GM19395 (cell line): ENCODE results near the gene GUCY1B1.
"Not testable (repeated sequence)": the region's sequence is repeated elsewhere in the genome, so short reads cannot be mapped to it uniquely, and the experiment has no call there.

Experiments
- ATAC-seq: cut with Tn5 transposase; IDR thresholded peaks from one replicate; pipeline ENCODE4 v1.9.1; 2021; ENCODE audit warnings: mild to moderate bottlenecking, moderate library complexity; ENCODE audit not compliant: unreplicated experiment

Gene GUCY1B1

GRCh38 chr4:155797581-155797980, 38.8 kb downstream of the GUCY1B1 start:
- ATAC-seq: not testable (repeated sequence)

DNA sequence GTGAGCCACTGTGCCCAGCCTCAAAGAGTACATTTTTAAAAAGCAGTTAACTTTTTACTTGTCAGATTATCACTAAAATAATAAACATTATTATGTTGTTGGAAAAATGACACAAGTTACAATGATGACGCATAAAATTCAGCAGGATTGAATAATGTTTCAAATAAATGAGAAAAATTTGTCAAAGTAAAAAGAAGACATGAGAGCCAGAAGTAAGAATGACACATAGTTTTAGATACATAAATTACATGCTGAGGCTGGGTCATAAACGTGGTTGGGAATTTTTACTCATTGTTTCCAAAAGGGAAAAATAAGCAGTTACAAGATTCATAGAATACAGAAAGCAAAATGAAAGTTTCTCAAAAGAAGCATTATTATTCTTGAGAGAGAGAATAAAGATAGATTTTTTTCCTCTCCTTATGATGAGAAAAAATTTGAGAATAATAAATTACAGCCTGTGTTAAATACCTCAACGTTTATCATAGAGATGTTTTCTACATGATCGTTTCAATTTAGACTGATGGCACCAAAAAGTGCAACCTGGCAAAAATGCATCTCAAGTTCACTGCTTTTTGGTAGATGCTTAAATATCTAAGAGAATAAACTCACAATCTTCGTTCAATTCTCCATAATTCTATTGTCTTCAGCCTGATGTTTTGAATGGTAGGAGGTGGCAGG, 40.4 kb downstream of the GUCY1B1 start:
- ATAC-seq: no peak

GRCh38 chr4:155799794-155800123, 40.9 kb downstream of the GUCY1B1 start:
- ATAC-seq: no peak

DNA sequence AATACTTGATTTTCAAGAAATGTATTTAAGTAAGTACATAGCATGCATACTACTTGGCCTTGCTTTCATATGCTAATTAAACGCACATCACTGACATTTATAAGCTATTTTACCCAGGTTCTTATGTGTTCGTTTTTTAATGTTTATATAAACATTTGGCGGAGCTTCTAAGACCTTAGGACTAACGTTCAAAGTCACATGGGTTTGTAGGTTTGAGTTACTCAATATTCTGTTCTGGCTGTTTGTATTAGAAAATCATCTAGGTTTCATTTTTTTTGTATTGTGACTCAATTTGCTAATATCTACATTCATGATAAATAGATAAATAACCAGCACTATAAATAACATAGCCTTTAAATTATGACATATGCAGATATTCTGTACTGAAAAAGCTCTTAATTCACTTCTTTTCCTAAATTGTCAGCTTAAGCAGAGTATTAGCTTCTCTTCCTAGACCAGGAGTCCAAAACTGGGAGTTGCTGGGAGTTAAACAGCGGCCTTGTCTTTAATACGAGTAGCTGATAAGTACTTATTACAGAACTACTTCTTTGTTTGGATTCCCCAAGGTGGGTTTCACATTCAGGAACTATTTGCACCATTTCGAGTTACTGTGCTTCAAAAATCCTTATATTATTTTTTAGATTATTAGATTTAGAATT, 42.0 kb downstream of the GUCY1B1 start:
- no peak for ATAC-seq

GRCh38 chr4:155802190-155802959, 43.6 kb downstream of the GUCY1B1 start:
- no peak for ATAC-seq

- no peak for ATAC-seq
These were observed 46.2 kb downstream of the GUCY1B1 start for GRCh38 chr4:155805016-155805415.

- no peak for ATAC-seq
These were observed 48.2 kb downstream of the GUCY1B1 start for GRCh38 chr4:155807021-155807420.

DNA sequence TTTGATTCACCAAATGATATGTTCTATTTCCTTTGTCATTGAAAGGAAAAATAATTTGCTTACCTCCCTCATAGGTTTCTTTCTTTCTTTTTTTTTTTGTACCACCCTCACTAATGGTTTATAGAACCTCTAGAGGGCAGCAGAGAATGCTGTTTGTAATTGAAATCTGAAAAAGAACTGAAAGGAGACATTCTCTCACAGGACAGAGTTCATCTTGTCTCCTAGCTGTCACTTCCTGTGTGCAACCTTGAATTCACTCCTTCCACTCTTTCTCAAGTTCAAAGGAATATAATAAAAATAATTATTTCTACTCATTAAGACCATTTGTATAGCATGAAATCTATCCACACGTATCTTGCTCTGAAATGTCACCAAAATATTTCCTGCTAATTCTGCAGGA, 51.0 kb downstream of the GUCY1B1 start:
- ATAC-seq: peak; percentile 98

- no peak for ATAC-seq
These were observed 52.3 kb downstream of the GUCY1B1 start for GRCh38 chr4:155811083-155811482.

DNA sequence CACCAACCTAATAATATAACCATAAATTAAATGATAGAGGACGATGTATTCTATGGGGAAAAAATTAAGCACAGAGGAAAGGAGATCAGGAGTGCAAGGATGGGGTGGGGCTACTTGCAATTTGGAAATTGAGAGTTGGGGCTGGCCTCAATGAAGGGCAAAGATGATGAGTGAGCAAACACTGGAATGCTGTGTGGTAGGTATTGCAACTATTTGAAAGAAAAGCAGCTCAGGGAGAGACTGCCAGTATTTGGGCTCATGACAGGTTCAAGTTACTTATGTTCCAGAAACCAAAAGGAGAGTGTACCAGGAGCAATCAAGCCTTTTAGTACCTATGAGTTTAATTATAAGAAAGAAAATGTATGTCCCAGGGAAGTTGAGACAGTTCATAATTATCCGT, 59.8 kb downstream of the GUCY1B1 start:
- no peak for ATAC-seq

DNA sequence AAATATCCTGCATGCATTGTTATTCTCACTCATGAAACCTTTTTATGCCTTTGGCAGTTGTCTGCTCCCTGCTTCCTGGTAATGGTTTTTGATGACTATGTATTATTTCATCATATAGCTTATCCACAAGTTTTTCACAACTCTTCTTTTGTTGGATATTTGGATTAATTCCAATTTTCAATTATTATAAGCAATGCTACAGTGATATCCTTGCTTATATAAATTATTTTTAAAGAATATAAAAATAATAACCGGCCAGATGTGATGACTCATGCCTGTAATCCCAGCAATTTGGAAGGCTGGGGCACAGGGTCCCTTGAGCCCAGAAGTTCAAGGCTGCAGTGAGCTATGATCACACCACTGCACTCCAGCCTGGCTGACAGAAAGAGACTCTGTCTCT, 60.2 kb downstream of the GUCY1B1 start:
- ATAC-seq: no peak

DNA sequence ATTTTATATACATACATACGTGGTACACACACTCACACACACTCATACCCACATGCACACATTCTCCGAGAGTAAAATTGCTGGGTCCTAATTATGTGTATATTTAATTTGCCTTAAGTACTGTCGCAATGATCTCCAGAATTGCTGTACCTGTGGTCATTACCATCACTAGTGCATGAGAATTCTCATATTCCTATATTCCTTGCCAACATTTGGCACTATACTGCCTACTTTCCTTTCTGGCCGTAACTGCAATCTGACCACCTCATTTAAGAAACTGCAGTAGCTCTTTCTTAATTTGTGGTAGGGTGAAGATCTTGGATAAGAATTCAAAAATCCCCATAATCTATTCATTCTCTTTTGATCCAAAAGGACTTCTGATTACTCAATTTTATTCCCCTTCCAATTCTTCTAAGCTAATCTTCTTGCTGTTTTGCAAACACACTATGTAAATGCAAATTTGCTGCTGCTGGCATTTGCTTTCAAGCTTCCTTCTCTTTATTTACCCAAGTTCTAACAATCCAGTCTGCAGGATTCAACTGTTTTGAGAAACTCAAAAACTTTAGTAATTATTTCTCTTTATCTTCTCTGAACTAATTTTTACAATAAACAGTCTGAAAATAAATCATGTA, 62.2 kb downstream of the GUCY1B1 start:
- ATAC-seq: no peak

DNA sequence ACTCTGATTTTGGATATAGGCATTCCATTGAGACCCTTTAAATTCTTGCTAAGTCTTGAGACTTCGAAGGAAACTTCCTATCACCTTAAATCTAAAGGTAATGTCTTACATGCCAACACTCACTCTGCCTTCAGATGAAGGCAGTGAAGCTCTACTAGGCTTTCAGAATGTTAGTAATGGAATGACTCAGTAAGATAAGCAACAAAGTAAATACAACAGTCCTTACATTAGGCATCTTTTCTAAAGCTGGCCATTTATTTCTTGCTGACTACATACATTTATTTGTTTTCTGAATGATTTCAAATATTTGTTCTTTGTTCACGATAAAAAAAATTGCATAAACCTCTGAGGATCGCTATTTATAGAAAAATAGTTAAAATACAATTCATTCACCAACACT, 63.8 kb downstream of the GUCY1B1 start:
- no peak for ATAC-seq

DNA sequence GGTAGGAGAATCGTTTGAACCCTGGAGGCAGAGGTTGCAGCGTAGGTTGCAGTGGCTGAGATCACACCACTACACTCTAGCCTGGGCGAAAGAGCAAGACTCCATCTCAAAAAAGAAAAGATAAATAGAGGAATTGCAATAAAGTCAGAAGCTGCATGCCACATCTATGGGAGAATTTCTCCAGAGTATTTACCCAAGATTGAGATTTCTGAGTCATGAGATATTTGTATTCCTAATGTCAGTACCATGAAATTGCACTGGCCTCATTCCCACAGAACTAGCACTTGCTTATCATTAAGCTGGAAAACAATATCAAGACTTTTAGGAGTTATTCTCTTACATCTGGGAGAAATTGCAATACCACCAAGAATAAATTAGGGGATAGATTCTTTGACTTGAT, 69.8 kb downstream of the GUCY1B1 start:
- no peak for ATAC-seq

GRCh38 chr4:155832664-155833063, 73.8 kb downstream of the GUCY1B1 start:
- ATAC-seq: no peak

DNA sequence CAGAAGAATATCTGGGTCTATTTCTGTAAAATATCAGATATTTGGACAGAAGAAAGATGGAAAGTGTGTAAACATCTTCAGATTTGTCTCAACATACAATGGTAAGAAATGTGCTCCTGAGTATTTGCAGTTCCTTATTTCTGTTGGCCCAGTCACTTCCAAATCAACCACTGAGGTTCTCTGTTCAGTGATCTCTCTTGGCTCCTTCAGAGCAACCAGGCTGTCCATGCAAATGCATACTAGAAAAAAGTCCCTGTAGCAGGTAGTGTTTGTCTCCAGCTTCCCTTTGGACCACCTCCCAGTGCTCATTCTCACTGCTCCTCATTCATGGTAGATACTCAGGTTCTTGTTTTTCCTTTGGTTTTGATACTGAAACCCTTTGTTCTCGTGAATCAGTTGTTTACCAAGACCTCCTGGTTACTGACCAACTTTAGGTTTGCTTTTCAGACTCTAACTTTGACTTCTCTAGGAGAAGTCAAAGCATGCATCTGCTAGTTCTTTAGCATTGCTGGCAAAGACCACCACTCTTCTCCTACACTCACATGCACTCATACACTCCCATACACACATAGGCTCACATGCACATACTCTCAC, 78.5 kb downstream of the GUCY1B1 start:
- peak; percentile 56 for ATAC-seq

- no peak for ATAC-seq
These were observed 83.3 kb downstream of the GUCY1B1 start for GRCh38 chr4:155842080-155842479.

DNA sequence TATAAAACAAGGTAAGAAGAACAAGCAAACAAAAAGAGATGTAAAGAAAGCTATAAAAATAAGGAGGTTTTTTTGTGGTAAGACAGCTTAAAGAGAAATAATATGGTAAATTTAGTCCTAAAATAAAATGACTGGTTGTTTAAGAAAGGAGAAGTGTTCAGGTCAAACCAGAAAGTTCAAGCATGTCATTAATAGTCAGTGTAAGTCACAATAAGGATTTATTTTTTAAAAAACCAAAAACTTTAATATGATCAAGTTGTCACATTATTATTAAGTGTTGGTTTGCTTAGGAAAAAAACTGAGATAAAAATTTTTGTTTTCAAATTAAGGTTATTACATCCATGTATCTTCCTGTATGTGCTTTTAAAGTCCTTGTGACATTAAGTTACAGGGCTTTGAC, 88.1 kb downstream of the GUCY1B1 start:
- ATAC-seq: no peak

- ATAC-seq: no peak
These were observed 90.2 kb downstream of the GUCY1B1 start for GRCh38 chr4:155849042-155849441.

DNA sequence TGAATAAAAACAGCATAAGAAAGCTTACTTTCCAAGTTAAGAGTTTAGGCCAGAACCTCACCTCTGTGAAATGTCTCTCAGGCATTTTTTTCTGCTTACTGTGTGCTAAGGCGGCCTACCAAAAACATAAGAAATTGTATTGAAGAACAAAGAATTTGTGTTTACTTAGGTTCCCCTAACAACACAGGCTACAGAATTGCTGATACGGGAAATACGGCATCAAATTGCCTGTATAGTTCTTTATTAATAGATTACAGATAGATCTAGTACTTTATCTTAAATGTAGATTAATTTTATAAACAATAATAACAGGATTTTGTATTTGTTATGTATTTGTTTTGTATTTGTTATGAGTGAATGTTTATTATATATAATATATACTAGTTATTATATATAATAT, 94.4 kb downstream of the GUCY1B1 start:
- no peak for ATAC-seq

- no peak for ATAC-seq
These were observed 95.9 kb downstream of the GUCY1B1 start for GRCh38 chr4:155854582-155855226.
